ENCODE results near the gene AKR1C2.
"Not testable (repeated sequence)": the region's sequence is repeated elsewhere in the genome, so short reads cannot be mapped to it uniquely, and the experiment has no call there.

Gene AKR1C2

GRCh38 chr10:5025461-5025881 lies 21.8 kb upstream of the AKR1C2 start:
- not testable (repeated sequence) for DNase-seq

DNA sequence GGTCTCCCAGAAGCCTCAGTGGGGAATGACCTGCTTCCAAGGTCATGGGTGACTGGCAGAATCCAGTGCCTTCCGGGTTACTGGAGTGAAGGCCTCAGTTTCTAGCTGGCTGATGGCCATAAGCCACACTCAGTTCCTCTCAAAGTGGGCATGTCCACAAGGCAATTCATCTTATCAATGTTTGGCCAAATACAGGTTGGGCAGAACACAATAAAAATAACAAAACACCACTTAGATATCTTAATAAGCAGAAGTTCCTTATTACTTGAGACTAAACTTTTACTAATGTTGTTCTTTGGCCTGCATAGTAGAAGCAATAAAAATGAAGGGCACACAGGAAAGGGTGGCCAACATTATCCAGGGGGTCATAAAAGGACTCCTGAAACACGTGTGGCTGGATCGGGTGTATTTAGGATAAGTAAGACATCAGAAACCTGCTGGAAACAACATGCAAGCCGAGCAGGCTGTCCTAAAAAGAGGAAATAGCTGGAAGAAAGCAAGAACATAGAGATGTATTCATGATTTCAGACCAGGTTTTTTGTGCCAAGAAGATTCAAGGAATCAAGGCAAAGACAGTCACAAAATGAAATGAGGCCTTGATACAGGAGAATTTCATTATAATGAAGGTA lies 19.6 kb upstream of the AKR1C2 start:
- DNase-seq = no peak

DNA sequence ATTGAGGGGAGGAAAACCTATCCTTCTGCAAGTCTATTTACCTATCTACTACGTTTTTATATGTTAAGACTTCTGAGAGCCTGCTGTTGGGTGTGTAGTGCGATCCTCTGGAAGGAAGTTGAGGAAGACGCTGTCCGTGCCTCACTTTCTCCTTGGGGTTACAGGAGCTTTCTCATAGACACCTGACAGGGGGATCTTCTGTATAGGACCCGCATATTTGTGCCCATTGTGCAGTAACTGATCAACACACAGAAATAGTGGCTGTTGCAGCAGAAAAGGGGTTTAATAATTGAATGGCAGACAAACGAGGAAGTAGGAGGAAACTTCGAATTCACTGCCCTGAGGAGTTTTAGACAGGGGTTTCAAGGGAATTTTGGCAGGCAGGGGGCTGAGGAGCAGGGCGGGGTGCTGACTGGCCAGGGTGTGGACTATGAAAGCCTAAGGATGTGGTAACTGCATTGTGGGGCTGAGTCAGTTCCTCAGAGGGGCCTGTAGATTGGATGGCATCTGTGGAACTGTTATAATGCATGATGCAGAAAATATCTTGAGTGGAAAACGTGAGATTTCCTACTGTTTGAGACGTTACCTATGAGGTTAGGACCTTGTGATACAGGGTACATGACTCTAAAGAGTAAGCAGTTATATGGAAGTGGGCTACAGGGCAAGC lies 18.1 kb upstream of the AKR1C2 start:
- not testable (repeated sequence) for DNase-seq

GRCh38 chr10:5019770-5020612 lies 16.3 kb upstream of the AKR1C2 start:
- DNase-seq = not testable (repeated sequence)

GRCh38 chr10:5018671-5019277 lies 15.1 kb upstream of the AKR1C2 start:
- DNase-seq = not testable (repeated sequence)

DNA sequence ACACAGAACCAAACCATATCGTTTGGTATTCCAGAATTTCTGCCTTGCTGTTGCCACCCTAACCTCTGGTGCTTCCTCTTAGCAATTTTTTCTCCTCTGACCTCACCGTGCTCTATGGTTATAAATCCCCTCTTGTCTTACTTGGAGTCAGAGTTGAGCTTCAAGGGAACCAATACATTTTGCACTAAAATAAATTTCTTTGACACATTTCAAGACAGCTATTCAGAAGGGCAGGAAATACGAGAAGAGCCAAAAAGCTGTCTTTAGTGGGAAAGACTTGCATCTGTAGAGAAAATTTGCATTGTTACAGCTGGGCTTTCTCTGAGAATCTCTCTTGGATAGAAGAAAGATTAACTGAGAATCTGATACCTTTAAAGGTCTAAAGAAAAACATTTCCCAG lies 14.5 kb upstream of the AKR1C2 start:
- DNase-seq = no peak

GRCh38 chr10:5014936-5015335 lies 11.3 kb upstream of the AKR1C2 start:
- no peak for DNase-seq

- not testable (repeated sequence) for DNase-seq
Observed at GRCh38 chr10:5014200-5014910, 10.7 kb upstream of the AKR1C2 start.

DNA sequence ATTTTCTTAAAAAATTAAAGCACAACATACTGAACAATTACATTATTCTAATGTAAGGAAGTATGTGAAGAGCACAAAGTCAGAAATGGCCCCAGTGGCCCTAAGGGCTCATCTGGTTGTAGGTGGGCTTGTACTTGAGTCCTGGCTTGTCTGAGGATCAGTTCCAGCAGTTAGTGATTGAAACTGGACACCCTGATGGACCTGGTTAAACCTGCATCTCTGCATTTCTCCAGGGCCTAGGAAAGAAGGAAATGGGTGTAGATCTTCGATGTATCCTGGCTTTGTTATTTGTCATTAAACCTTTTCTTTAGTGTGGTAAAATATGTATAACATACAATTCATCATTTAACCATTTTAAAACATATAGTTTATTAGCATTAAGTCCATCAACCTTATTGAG lies 9.7 kb upstream of the AKR1C2 start:
- DNase-seq = no peak

- DNase-seq = no peak
Observed at GRCh38 chr10:5012595-5012994, 8.9 kb upstream of the AKR1C2 start.

DNA sequence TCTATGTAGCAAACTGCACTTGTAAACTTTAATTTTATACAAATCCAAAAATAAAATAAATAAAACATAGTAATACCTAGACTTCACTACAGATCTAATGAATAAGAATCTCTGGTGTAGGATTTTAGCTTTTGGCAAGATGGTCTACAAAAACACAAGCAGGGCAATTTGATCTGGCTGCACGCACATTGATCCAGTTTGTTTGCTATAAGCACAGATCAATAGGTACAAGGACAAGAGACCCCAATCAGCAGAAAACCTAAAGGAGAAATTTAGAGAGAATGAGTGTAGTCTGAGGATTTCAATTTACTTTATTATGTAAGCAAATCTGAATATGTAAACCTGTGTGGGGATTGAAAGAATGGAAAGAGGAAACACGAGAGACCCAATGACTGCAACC lies 7.7 kb upstream of the AKR1C2 start:
- DNase-seq = not testable (repeated sequence)

GRCh38 chr10:5010043-5010442 lies 6.4 kb upstream of the AKR1C2 start:
- DNase-seq = not testable (repeated sequence)

DNA sequence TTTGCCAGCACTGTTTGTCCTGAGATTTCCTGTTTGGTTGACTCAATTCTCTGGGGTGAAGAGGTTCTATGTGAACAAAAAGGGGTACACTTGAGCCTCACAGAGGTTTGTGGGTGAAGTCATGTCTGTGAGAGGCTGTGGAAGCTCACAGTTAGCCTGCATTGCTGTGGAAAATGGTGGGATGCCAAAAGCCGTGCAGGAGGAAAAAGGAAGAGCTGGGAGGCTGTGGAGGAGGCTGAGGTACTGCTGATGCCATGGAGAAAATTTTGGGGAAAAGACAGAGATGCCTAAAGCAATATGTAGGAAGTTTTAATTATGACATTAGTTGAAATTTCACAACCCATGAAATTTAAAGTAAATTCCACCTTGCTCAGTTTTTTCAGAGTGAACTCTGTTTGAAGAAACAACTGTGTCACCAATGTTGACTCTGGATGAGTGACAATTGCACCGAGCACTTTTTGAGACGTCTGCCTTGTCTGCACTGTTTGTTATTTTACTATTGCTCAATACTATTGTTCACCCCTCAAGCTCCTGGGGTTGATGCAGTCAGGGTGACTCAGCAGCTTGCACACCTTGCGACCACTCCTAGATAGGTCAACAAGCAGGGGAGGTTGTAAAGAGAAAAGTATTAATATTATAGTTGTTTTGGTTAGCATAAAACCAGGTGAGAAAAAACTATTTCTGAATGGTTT lies 5.3 kb upstream of the AKR1C2 start:
- not testable (repeated sequence) for DNase-seq

GRCh38 chr10:5004501-5004900 lies 844 bp upstream of the AKR1C2 start:
- not testable (repeated sequence) for DNase-seq

- DNase-seq = not testable (repeated sequence)
Observed at GRCh38 chr10:5004030-5004385, 351 bp upstream of the AKR1C2 start.

GRCh38 chr10:5002013-5002727 lies 1.5 kb downstream of the AKR1C2 start:
- no peak for DNase-seq

GRCh38 chr10:4998671-4999070 lies 5.0 kb downstream of the AKR1C2 start:
- DNase-seq = no peak

GRCh38 chr10:4994260-4994659 lies 9.4 kb downstream of the AKR1C2 start:
- not testable (repeated sequence) for DNase-seq

- DNase-seq = not testable (repeated sequence)
Observed at GRCh38 chr10:4992564-4992963, 11.1 kb downstream of the AKR1C2 start.

DNA sequence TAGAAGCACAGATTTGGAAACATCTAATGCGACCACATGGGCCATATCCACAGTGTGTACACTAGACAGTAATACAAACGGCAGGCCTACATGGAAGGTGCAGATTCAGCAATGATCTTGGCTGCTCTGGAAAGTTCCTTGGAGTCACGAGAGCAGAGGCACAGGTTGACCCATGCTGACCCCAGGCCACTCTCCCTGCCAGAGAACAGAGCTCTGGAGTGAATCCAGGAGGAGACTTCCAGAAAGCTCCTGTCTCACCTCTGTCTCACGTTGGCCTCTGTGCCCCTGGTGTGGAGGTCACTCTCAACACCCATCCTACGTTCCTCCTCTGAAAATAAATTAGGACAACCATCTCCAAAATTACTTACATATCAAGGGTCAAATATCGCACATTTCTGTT lies 12.2 kb downstream of the AKR1C2 start:
- not testable (repeated sequence) for DNase-seq

All from anterior cingulate cortex (tissue), 58 donors.